NCI-H1092 (cell line): Measurements from ENCODE around the gene RGS10.

Experiments used
- DNase-seq: peaks from one replicate; lab custom pipeline; 2025; lab: John Stamatoyannopoulos, UW

The RGS10 gene

DNA sequence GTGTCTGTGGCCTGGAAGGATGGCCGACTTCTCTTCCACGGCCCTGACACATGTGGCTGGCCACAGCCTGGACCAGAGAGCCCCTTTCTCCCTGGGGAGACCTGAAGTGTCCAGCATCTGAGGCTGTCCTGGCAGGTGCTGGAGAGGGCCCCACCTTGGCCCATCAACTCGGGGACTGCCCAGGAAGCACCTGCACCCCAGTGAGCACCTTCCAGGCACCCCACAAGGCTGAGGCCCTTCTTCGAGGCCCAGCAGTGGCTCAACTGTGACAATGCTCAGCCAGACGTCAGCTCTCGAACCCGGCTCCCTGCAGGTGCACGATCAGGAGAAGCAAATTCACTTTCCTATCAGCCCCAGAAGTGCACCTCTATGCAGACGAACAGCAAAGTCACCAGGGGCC is 24.3 kb downstream of the RGS10 start:
- no peak for DNase-seq

DNA sequence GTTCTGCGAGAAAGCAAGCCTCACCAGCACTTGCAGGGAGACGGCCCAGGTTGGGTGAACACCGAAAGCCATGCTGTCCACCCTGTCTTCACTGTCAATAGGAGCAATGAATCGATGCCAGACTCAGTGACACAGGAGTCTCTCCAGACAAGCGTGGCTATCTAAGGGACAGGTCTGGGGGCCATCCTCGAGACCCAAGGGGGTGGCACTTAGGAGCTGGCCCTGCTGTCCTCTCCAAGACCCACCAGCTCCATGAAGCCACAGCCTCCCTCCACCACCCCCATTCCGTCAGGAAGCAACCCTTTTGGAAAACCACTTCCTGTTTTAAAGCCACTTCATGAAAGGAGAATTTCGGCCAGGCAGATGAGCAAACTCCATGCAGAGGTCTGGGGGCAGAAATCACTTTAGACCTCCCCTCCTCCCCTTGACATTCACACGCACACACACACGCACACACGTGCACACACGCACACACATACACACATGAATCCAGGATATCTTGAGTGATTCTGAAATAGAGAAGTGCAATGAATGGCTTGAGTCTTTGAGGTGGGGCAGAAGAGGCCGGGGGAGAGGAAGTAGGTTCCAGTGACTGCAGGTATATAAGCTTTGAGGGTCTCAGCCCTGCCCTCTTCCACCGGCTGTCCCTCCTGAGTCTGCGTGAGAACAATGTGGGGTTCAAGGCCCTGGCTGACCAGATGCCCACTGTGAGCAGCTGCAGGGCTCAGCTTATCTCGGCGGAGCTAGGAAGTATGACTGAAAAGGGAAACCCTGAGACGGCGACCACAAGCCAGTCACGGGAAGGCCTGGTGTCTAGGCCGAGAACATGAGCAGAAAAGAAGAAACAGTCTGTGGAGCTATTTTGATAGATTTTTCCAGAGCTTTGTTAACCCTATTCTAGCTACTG is 25.0 kb downstream of the RGS10 start:
- no peak for DNase-seq

DNA sequence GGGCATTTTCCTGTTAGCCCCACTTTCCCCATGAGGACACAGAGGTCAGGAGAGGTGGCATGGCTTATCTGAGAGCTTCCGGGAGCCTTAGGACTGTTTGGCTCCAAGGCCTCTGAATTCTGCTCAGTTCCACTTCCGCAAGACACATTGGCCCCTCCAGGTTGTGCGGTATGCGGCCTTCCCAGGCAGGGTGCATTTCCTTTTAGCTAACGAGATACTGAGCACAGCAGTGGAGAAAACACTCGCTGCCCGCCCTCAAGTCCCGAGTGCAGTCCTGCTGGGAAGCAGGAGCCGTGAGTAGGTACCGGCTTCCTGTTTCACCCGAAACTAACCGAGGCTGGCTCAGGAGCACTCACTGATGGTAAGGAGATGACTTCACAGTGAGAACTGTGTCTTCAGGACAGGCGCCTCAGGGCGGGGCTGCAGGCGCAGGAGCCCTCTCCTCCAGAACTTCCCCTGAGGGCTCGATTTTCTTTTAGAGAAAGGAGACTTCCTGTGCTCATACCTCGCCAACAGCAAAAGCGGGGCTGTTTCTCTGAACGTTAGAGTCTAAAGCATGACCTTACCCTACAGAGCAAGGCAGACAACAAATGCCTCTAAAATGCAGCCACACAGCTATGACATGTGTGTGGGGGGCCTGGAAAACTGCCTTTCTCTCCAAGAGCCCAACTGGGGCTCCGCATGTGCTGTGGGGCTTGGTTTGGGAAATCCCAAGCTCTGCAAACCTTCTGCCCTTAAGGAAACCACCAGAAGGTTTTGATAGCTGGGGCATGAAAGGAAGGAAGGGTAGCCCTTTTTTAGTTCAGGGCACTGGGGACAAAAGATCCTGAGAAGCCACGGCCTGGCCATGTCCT is 25.9 kb downstream of the RGS10 start:
- no peak for DNase-seq

DNA sequence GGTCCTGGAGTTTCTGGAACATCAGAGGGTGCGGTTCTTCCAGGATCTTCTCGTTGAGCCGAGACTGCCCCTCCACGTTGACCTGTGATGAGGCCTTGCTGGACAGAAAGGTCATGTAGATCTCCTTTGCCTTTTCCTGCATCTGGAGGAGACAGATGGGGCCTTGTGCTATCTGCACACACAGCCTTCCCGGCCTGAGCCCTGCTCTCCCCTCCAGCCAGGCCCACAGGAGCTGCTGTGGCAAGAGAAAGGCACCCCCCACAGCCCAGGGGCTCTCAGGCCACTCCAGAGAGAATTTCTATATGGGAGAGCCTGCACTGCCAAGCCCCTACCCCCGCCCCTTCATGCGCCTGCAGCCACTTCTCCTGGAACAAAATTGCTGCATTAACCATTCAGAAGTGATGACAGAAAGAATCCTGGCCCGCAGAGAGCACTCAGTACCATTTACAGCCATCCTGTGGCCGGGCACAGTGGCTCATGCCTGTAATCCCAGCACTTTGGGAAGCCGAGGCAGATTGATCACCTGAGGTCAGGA is 26.9 kb downstream of the RGS10 start:
- DNase-seq, result no peak

DNA sequence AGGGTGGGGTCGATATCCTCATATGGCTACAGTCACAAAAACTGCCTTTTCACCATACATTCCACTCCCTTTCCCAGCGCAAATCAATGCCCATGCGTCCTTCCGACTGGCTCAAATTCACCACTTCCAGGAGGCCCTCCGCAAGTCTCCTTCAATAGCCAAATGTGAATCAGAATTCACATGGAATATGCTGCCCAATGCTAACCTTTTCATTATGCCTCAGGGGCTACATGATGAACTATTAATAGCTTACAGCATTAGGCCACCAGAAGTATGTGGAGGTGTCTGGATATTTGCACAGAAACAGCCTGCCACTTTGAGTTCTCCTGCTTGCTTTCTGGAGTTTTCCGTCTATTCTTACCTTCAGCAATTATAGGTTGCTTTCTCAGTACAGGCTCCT is 27.7 kb downstream of the RGS10 start:
- no peak for DNase-seq

DNA sequence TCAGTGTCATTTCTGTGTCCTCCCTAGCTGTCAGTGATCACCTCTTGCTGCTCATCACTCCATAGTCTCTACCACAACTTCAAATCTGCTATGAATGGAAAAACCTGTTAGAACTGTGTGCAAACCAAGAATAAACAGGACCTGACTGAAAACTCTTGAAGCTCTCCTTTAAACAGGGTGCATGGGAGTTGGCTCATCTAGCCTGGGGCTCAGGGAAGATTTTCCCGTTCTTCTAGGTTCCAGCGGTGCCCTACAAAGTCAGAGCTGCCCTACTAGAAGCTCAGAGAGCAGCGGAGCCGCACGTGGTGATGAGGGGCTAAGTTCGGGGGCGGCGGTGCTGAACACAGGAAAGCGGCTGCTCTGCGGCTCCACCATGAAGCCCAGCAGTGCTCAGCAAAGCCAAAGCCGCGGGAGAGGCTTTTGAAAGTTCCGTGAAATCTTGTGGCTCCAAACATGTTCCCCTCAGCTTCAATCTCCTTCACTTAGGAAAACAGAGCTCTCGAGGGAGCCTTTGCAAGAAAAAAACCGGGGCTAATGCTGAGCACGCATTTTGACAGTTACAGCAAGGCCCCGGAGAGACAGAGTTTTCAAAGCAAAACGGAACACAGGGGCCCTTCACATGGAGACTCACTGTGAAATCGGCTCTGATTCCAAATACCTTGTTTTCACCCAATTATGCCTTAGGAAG is 30.5 kb downstream of the RGS10 start:
- no peak for DNase-seq

DNA sequence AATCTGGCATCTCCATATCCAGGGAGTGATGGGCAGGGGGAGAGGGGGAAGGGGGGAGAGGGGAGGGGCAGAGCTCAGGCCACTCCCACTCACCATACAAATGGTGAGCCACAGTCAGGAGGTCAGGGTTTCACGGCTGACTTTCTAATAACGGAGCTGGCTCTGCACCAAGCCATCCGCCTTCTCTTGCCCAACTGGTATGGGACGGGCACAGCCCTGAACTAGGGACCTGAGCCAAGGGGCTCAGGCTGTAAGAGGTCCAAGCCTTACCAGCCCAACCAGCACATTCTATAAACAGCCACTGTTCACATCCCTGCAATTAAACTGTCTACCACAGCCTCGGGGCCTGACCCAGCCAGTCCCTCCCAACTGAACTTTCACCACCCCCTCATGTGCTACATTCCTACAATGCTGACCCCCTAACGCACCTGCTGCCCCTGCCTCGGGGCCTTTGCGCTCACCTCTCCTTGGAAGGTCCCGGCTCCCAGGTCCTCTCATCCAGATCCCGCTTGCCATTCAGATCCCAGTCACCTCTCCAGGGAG is 32.5 kb downstream of the RGS10 start:
- DNase-seq, result no peak

DNA sequence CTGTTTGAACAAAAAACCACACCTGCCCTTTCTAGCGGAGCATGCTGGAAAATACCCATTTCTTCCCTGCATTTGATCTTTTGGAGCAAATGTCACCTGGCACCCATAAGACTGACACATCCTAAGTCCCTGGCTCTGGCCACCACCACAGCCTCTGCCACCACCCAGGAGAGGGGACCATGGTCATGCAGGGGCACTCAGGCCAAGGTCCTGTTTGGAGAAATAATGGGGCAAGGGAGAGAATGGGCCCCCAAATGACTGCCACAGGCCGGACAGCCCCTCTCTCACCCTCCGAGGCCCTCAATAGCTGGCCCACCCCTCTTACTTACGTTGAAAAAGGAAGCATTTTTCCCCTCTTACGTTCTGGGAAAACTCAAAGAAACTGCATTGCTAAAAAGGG is 35.4 kb downstream of the RGS10 start:
- DNase-seq, result no peak

DNA sequence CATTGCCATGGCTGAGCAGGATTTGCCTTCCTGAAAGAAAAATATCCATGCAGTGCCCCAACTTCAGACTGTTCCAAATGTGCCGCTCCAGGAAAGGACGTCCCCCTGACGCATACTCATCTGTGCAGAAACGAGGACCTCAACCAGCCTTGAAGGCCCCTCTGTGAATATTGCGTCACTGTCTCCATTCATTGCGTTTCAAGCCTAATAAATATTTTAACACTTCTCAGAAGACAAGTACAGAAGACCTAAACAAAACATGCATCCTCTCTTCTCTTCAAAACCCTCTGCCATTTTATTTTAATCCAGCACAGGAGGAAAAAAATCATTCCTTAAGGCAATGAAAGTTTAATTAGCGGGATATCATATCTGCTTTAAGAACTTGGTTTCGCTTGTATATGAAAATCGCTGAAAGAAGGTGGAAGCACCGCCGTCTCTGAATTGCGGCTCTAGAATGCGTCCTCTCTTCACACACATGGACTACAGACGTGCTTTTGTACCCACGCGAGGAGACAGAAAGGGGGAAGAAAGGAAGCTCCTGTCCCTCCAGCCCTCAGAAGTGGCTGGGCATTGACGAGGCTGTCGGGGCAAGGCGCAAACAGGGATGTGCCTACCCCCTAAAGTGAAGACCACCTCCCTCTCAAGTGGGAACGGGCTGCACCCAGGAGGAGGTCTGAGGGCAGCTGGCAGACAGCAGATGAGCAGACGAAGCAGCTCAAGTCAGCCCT is 36.8 kb downstream of the RGS10 start:
- DNase-seq, result no peak

DNA sequence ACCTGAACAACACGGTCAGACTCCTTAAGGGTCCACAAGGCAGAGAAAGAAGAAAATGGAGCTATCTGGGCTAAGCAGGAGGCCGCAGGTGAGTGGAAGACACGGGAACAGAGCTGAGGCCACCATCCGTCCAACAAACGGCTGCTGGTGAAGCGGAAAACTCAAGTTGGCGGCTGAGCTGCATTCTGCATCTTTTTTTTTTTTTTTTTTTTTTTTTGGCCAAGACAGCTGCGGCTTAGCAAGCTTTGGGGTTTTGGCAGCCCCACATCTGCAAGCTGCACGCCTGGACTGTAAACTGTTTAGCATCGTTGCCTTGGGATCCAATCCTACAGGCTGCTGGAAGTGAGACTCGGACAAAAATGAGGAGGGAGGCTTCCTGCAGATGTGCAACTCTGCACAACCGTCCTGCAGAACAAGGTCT is 37.4 kb downstream of the RGS10 start:
- DNase-seq, result no peak

DNA sequence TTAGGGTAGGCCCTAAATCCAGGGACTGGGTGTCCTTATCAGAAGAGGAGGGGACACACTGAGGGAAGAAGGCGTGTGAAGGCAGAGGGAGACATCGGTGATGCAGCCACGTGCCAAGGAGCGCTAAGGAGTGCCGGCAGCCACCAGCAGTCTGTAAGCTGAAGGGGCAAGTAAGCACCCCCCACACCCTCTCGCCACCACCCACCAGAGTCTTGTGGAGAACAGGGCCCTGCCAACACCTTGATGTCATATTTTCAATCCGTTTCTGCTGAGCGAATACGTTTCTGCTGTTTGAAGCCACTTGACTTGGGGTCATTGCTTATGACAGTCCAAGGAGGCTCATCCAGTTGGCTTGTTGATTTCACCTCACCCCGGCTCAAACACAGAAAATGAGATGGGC is 37.9 kb downstream of the RGS10 start:
- DNase-seq, result no peak

DNA sequence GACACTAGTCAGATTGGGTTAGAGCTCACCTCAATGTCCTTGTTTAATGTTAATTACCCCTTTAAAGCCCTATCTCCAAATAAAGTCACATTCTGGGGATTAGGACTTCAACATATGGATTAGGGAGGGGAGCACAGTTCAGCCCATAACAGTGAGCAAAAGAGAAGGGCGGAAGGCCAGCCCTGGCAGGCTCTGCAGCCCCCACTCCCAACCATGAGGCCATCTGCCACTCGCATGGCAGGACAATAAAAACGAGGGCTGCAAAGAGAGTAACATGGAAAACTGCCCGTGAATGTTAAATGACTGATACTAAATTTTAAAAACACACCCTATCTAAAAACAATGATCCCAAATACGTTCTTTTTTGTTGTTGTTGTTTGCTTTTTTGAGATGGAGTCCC is 38.7 kb downstream of the RGS10 start:
- DNase-seq, result no peak

DNA sequence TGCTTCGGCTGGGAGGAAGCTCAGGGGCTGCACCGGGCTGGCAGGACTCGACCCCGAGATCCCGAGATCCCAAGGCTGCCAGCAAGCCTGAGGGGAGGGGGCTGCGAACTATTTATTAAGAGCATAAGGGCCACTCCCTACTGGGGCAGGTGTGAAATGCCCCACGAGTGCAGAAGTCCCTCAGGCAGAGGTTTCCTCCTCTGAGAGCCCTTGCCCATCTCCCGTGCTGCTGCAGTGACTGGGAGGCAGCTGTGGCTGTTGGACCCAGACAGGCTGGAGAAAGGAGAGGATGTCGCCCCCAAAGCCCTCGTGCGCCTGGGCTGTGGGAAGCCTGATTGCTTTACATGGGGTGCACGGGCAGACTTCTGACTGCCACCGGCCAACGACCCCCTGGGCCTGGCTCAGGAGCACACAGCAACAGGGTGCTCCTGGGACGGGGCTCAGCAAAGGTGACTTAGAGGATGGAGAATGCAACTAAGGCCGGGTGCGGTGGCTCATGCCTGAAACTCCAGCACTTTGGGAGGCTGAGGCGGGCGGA is 39.8 kb downstream of the RGS10 start:
- no peak for DNase-seq

DNA sequence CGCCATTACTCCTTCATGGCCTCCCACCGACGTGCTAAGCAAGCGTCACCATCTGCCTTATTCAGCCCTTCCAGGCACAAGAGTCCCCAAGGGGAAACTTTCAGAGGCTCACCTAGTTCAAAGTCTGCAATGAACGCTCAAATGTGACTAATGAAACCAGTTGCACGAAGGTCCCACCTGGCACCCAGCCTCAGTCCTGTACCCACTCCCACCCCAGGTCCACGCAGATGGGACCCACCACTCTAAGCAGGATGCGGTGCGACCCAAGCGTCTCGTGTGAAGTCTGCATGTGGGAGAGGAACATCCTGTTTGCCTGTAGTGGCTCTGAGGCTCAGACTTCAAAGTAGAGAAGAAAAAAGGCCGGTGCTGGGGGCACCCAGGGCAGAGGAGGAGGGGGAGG is 40.3 kb downstream of the RGS10 start:
- DNase-seq, result no peak

DNA sequence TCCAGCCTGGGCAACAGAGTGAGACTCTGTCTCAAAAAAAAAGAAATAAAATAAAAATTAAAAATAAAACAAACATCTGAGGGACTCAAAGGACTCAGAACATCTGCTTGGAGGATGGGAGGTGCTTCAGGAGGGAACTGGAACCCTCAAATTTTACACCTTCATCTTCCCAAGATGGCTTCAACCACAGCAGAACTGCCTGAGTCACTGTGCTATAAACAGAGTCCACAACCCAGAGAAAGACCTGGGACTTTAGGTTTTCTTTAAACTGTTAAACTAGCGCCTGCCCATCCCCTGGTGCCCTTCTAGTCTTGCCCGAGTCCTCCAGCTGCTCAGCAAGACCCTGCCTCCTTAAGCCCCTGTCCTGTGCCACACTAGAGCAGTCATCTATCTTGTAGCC is 40.8 kb downstream of the RGS10 start:
- DNase-seq, result no peak

DNA sequence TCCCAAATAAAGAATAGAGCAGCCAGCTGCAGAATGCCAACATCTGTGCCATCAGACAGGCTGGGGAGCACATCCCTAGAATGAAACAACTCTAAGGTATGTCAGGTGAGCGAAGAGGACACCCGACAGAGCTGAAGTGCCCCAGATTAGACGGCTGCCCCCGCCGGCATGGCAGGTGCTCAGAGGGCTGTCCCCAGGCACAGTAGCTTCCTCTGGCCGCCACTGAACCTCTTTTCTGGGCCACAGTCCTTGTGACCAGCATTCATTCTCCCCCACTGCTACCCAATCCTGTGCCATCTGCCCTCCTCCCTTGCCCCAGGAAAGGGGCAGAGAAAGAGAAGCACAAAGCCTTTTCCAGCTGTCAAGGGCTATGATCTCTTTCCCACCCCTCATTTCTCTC is 41.7 kb downstream of the RGS10 start:
- DNase-seq, result no peak

DNA sequence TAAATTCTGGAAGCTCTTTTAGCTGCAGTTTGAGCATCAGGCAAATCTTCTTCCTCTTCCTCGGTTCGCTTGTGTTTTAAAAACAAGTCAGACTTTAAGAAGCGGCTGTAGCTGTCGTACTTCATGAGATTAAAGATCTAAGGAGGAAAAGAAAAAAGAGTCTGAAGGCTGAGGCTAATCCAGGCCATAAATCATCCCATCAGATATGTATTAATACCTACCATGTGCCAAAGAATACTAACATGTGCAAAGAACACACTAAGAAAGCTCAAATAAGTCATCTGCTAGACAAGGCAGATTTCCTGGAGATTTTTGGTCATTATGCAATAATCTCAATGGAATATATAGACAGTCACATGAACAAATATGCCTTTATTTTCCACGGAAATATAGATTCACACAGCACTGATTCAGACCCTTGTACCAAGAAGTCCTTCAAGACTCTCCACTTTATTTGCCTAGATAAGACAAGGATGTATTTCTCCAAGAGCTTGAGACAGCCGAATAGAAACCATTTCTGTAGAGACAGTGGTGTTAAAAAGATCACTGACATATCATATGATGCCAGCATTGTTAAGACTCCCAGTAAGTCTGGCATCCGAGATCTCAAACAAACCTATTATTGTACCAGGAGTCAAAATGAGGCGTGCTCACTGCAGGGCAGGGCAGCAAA is 42.3 kb downstream of the RGS10 start:
- no peak for DNase-seq

DNA sequence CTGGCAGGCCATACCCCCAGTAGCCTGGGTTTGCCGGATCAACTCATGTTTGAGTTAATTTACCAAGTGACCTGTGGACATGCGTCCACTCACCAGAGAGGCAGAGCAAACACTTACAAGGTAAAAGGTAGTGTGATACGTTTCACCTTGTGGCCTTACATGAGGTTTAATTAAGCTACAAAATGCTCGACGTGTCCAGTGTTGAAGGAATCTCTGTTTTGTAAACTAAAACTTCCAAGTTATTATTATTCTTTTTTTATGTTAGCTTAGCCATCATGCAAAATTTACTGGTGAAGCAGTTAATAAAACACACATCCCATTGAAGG is 42.9 kb downstream of the RGS10 start:
- DNase-seq, result no peak

DNA sequence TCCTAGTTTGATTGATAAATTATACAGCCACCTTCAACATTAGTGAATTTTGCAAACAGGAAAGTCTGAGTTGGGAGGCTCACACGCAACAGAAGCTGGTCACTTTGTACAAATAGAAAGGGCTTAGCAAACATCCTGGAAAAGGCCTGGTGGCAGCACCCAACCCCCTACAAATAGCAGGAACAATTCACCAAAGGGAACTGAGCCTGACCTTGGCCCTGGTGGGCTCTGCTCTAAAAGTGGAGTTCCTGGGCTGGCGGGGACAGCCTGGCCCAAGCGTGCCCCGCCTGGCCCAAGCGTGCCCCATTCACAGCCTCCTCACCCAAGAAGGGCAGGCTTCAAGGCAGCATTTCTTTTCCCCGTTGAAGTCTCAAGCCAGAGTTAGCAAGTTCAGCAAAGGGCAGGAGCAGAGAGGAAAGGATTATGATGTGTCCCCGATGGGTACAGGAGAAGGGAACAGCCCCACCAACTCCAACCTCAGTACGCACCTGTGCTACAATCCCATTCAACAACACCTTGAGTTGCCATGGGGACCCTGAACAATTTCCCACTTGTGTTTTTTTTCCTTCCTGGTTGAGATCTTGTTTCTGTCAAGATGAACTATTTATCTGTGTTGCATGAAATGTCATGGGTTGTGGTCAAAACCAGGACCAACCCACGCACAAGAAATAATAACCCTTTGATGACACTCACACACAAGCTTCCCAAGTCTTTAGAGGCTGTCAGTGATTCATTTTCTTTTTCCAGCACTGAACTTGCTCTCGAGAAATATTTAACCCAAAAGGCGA is 43.4 kb downstream of the RGS10 start:
- no peak for DNase-seq

DNA sequence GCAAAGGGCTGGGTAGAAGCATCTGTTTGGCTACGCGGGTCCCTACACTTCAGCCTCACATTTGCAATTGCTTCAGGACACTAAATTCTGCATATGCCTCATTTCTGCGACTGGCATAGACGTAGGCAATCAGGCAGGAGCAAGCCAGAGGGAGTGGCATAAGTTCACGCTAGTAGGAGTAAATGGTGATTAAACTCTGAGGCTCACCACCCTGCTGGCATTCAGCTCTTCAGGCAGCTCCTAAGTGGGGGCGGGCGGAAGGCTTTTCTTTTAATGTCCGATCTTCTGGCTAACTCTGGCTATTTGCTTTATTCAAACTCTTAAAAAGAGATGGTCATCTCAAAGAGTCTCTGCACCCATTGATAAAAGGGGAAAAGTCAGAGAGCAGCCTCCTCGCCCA is 45.3 kb downstream of the RGS10 start:
- no peak for DNase-seq
